Omental fat pad (tissue), 4 donors: ENCODE measurements around the gene TCF4. TPM values are rescaled to one million over a fixed set of nuclear protein-coding genes. Genes with fewer than 3 reads are reported as not detected.

ENCODE experiments used
- ATAC-seq: fragments of 150-250 bp; one replicate; pipeline ENCODE4 v1.9.1; 2016; ENCODE audit warnings: mild to moderate bottlenecking, moderate library complexity; ENCODE audit not compliant: low FRiP score
- DNase-seq: peaks from one replicate; pipeline ENCODE4 v3.0.0-alpha.2; 2019; ENCODE audit warnings: low spot score
- total RNA-seq, 4 donors: library from RNA; depleted of rRNA; stranded (reverse); fragments of >200 nt; gene quantifications; one replicate each; pipeline ENCODE4 v1.1.0, GENCODE V29; 2016
- TF ChIP-seq, protein P1 (sequence below), 3 donors: fragments of 450-650 bp; IDR thresholded peaks; one replicate each; pipeline ENCODE4 v1.5.1; 2016 to 2017; ENCODE audit warnings: antibody characterized with exemption in 3 of 3, mild to moderate bottlenecking in 3 of 3, moderate library complexity in 2 of 3

Gene TCF4
- total RNA-seq, 4 donors from 2014 or later: 113 to 381 (median 141) TPM

DNA sequence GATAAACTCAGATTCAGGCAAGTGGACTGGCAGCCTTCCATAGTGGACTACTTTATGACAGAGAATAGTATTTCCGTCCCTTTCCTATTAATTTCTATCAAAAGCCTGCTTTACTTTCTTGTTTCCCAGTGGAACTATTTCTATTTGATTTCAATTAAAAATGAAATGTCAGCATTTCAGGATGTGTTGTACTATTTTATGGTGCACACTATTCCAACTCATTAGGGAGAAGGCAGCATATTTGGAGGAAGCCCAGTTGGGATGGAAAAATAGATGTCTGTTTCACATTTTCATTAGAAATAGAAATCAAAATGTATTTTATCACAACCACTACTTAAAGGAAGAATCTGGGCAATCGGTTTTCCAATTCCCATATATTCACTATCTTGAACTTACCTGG lies 37.9 kb upstream of the TCF4 start:
- ATAC-seq (no peak), DNase-seq (no peak)
- TF ChIP-seq, protein P1, sequence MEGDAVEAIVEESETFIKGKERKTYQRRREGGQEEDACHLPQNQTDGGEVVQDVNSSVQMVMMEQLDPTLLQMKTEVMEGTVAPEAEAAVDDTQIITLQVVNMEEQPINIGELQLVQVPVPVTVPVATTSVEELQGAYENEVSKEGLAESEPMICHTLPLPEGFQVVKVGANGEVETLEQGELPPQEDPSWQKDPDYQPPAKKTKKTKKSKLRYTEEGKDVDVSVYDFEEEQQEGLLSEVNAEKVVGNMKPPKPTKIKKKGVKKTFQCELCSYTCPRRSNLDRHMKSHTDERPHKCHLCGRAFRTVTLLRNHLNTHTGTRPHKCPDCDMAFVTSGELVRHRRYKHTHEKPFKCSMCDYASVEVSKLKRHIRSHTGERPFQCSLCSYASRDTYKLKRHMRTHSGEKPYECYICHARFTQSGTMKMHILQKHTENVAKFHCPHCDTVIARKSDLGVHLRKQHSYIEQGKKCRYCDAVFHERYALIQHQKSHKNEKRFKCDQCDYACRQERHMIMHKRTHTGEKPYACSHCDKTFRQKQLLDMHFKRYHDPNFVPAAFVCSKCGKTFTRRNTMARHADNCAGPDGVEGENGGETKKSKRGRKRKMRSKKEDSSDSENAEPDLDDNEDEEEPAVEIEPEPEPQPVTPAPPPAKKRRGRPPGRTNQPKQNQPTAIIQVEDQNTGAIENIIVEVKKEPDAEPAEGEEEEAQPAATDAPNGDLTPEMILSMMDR (IDR thresholded peaks at IDR 0.05): no peak

DNA sequence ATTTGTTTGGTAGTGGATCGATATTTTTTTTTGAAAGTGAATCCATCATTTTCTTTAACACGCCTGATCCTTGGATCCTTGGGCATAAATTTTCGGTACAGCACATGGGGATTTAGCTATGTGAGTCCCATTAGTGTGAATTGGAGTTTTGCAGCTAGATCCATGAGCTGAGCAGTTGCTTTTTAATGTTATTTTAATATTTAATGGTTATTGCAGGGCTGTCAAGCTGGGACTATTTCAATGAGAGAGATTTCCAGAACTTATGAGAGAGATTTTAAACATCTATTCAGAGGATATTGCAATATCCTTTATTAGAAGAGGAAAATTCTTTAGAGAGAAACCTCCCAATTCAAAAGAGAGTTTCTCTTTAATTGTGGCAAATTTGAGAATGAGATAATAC lies 35.6 kb upstream of the TCF4 start:
- TF ChIP-seq, protein P1 (IDR thresholded peaks at IDR 0.05): no peak
- ATAC-seq (no peak), DNase-seq (no peak)

DNA sequence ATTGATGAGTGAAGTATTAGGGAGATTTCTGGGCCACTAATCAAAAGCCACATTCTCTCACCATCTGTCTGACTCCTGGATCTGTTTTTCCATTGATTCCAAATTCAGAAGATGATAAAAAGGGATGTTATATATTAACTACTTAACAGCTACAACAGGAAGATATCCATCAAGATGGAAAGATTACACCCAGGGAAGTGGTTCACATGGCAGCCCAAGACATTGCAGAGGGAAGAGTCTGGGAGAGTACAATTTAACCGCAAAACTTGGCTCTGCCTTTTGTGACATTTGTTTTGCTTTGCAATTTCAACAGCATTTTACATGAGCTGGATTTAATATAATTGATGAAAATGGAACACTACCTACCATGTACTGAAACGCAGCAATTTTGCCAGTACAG lies 22.5 kb upstream of the TCF4 start:
- DNase-seq: no peak
- TF ChIP-seq, protein P1 (IDR thresholded peaks at IDR 0.05): no peak
- no peak for ATAC-seq

DNA sequence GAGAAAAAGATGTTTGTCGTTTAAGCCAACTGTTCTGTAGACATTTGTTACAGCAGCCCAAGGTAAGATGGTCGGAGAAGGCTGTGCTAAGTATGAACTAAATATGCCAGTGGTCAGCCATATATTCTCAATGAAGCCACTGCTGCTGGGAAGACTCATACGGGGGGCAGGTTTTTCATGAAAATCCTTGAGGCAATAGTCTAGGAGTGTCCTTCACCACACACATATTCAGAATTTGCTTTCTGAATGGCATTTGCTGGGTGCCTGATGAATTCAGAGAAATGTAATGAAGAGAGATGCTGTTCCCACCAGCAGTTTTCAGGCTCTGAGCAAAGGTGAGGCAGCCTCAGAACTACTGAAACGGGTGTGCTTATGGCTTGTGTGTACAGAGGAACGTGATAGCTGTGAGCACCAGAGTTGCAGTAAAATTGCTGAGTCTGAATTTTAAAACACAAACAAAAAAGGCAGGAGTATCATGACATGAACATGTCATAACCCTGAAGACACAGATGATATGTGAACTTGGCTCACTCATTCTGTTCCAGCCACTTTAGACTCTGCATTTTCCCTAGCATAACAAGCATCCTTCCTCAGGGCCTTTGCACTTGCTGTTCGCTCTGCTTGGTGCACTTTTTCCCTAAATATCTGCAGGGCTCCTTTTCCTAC lies 21.3 kb upstream of the TCF4 start:
- ATAC-seq (no peak), DNase-seq (no peak)
- TF ChIP-seq, protein P1 (IDR thresholded peaks at IDR 0.05): no peak

DNA sequence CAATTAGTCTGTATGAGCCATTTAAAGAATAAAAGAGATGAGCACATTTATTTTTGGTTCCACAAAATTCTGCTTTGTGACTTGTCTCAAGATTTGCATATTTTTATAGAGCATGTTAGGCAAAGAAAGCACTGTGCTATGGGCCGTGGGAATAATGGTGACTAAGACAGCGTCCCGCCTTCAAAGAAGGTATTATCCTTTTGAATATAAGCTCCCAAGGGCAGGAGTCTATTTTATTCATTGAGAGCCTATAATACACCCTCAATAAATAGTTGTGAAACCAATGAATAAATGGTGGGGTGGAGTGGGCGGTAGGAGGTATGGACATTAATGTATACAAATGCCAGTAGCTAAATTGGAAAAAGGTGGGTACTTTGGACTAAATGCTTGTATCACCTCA lies 20.5 kb upstream of the TCF4 start:
- no peak for DNase-seq

DNA sequence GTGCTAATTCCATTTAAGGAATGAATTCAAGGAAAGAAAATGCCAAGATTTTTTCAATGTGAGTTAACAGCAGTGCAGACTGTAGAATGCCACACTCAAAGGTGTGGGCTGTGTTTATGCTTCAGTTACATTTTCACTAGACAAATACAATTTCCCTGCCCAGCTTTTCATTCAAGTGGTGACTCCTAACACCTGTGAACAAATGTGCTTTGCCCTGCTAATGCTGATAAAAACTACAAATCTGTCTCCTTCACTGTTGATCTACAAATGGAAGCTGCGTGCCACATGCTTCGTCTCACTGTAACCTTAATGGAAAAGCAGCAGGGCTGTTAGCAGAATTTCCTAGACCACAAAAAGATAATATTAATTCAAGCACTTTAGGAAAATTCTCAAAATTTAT lies 19.8 kb upstream of the TCF4 start:
- TF ChIP-seq, protein P1 (IDR thresholded peaks at IDR 0.05): no peak

More for the DNA sequence above, 20.5 kb upstream of the TCF4 start:
- no peak for ATAC-seq
- TF ChIP-seq, protein P1 (IDR thresholded peaks at IDR 0.05): no peak

DNA sequence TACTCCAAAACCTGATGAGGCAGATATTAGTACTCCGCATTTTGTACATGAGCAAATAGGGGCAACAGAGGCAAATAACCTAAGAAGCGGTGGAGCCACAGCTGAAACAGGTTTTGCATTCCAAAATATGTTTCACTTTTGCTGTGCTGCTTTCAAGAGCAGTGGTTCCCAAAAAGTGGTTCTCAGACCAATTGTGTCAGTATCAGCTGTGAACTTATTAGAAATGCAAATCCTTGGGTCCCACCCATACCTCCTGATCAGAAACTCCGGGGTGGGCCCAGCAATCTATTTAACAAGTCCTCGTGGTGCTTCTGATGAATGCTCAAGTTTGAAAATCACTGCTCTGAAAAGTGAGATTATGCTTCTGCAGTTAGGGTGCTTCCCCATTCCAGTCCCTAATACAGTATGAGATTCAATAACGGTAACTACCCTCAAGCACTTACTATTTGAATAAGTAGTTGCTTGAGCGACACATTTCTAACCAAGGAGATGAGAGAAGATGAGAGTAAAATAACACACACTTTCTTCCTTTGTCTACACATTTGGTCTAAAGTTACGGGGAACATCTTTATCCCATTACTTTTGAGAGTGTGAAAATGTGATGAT lies 17.8 kb upstream of the TCF4 start:
- no peak for DNase-seq
- no peak for ATAC-seq
- TF ChIP-seq, protein P1 (IDR thresholded peaks at IDR 0.05): no peak

More for the DNA sequence above, 19.8 kb upstream of the TCF4 start:
- ATAC-seq: no peak
- no peak for DNase-seq
